HUES48 (cell line): Measurements from ENCODE around the gene ORM2.

Experiments
- H3K27ac ChIP-seq: one replicate; pipeline ENCODE4 v1.7.0; 2013; ENCODE audit warnings: low read depth, low read length, inconsistent platforms
- H3K27me3 ChIP-seq: 2 replicates; pipeline ENCODE4 v1.6.1; 2013; ENCODE audit warnings: mild to moderate bottlenecking, low read length; ENCODE audit not compliant: control insufficient read depth, insufficient read depth
- H3K36me3 ChIP-seq: 2 replicates; pipeline ENCODE4 v1.6.1; 2013; ENCODE audit warnings: low read length; ENCODE audit not compliant: control insufficient read depth, insufficient read depth
- H3K4me1 ChIP-seq: 2 replicates; pipeline ENCODE4 v1.6.1; 2013; ENCODE audit warnings: mild to moderate bottlenecking, low read length; ENCODE audit not compliant: control insufficient read depth, insufficient read depth
- H3K4me3 ChIP-seq: 2 replicates; pipeline ENCODE4 v1.5.1; 2013; ENCODE audit warnings: mild to moderate bottlenecking, low read depth, low read length
- H3K9ac ChIP-seq: 2 replicates; pipeline ENCODE4 v1.6.1; 2013; ENCODE audit warnings: mild to moderate bottlenecking, low read depth, low read length, moderate library complexity
- H3K9me3 ChIP-seq: 2 replicates; pipeline ENCODE4 v1.6.1; 2013; ENCODE audit warnings: low read length; ENCODE audit not compliant: control insufficient read depth, insufficient read depth

The ORM2 gene

GRCh38 chr9:114367772-114368569 lies 38.3 kb downstream of the ORM2 start:
- Histone ChIP-seq H3K36me3 (peaks cover 40% of the 10 kb centered on the region), H3K4me1 (peaks cover 34% of the 10 kb centered on the region), H3K9ac (no peak overlapping the region), H3K9me3 (no peaks in the 10 kb centered on the region), H3K4me3 (no peak overlapping the region), H3K27ac (no peak overlapping the region), H3K27me3 (no peaks in the 10 kb centered on the region)

GRCh38 chr9:114369216-114370130 lies 39.8 kb downstream of the ORM2 start:
- Histone ChIP-seq H3K9ac (no peak overlapping the region), H3K27me3 (no peaks in the 10 kb centered on the region), H3K9me3 (no peaks in the 10 kb centered on the region), H3K36me3 (peaks cover 31% of the 10 kb centered on the region), H3K27ac (peak overlapping the region; percentile 96), H3K4me3 (no peak overlapping the region), H3K4me1 (peaks cover 35% of the 10 kb centered on the region)

- Histone ChIP-seq H3K9ac (peak overlapping the region; percentile 34; the same call in 1 of the 2 replicates), H3K36me3 (peaks cover 29% of the 10 kb centered on the region), H3K9me3 (no peaks in the 10 kb centered on the region), H3K4me1 (peaks cover 44% of the 10 kb centered on the region), H3K27ac (peak overlapping the region; percentile 96), H3K27me3 (no peaks in the 10 kb centered on the region), H3K4me3 (0 out of 2 replicates have a peak overlapping the region, but pooled peaks have one; percentile 33)
These were observed 40.7 kb downstream of the ORM2 start for GRCh38 chr9:114370251-114370967.

- peak overlapping the region; percentile 32 for H3K9ac ChIP-seq
- no peaks in the 10 kb centered on the region for H3K27me3 ChIP-seq
- peak overlapping the region; percentile 96 for H3K27ac ChIP-seq
- no peaks in the 10 kb centered on the region for H3K9me3 ChIP-seq
- H3K4me1 ChIP-seq = peaks cover 45% of the 10 kb centered on the region
- H3K36me3 ChIP-seq = peaks cover 29% of the 10 kb centered on the region
- no peak overlapping the region for H3K4me3 ChIP-seq
These were observed 41.3 kb downstream of the ORM2 start for GRCh38 chr9:114370968-114371320.

DNA sequence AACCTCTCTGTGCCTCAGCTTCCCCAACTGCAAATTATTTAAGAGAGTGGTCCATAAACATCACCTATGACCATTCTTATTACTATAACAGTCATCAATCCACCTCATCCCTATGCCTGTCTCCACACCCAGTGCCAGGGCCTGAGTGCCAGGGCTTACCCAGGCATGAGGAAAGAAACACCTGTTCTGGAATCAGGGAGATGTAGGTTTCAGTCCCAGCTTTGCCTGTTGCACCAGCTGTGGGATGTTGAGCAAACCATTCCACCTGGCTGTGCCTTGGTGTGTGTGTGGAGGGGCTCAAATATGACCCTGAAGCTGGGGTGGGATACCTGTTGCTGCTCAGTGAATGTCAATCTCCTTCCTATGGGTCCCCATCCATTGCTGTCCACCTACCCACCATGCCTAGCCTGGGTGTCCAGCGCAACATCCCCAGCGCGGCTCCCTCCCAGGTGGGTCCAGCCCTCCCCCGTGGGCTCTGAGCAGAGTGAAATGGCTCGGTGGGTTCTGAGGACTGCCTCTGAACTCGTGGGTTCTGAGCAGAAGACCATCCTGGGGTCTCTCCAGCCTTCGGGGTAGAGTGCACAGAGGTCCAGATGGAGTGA lies 41.8 kb downstream of the ORM2 start:
- H3K4me3 ChIP-seq = no peak overlapping the region
- no peaks in the 10 kb centered on the region for H3K9me3 ChIP-seq
- no peak overlapping the region for H3K9ac ChIP-seq
- H3K4me1 ChIP-seq = peaks cover 45% of the 10 kb centered on the region
- no peaks in the 10 kb centered on the region for H3K27me3 ChIP-seq
- peaks cover 28% of the 10 kb centered on the region for H3K36me3 ChIP-seq
- peak overlapping the region; percentile 96 for H3K27ac ChIP-seq

DNA sequence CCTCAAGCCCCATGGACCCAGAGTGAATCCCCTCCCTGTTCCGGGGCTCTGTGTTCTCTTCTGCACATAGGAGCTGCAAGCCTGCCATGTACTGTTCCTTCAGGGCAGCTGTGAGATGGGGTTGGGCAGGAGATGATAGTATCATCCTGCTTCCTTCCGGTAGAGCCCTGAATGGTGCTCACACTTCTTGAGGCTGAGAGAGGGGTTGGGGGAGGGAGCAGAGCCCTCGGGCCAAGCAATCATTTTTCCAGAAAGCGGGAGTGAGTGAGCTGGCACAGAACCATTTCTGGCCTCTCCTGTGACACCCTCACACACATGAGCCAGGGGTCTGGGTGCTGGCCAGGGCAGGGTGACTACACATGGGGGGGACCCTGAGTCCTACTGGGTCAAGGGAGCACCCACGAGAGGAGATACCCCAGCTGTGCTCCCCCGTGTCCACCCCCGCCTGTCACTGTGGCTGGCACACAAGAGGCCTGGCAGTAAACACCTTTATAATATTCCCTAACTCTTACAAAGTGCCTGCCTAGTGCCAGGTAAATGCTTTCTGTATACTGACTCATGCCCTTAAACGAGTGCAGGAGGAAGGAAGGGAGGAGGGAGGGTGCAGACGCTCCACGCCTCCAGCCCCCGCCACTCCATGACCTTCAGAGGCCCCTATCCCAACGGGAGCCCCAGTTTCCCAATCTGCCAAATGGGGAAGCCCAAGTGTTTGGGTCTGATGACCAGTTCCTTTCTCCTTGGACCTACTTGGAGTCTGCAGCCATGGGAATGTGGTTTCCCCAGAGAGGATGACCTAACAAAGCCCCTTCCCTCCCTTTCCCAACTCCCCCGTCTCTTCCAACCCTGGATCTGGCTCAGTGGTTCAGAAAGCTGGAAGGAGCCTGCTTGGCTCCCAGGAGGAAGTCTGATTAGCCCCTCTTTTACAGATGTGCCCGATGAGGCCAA lies 42.6 kb downstream of the ORM2 start:
- no peak overlapping the region for H3K4me3 ChIP-seq
- H3K9ac ChIP-seq = no peak overlapping the region
- H3K4me1 ChIP-seq = peaks cover 45% of the 10 kb centered on the region

GRCh38 chr9:114372921-114373448 lies 43.3 kb downstream of the ORM2 start:
- Histone ChIP-seq H3K27ac (peak overlapping the region; percentile 34), H3K36me3 (peaks cover 24% of the 10 kb centered on the region), H3K4me3 (no peak overlapping the region), H3K27me3 (no peaks in the 10 kb centered on the region), H3K4me1 (peaks cover 45% of the 10 kb centered on the region), H3K9me3 (no peaks in the 10 kb centered on the region), H3K9ac (no peak overlapping the region)

More for the DNA sequence above, 42.6 kb downstream of the ORM2 start:
- peaks cover 30% of the 10 kb centered on the region for H3K36me3 ChIP-seq
- no peaks in the 10 kb centered on the region for H3K27me3 ChIP-seq
- H3K9me3 ChIP-seq = no peaks in the 10 kb centered on the region
- H3K27ac ChIP-seq = peak overlapping the region; percentile 34

DNA sequence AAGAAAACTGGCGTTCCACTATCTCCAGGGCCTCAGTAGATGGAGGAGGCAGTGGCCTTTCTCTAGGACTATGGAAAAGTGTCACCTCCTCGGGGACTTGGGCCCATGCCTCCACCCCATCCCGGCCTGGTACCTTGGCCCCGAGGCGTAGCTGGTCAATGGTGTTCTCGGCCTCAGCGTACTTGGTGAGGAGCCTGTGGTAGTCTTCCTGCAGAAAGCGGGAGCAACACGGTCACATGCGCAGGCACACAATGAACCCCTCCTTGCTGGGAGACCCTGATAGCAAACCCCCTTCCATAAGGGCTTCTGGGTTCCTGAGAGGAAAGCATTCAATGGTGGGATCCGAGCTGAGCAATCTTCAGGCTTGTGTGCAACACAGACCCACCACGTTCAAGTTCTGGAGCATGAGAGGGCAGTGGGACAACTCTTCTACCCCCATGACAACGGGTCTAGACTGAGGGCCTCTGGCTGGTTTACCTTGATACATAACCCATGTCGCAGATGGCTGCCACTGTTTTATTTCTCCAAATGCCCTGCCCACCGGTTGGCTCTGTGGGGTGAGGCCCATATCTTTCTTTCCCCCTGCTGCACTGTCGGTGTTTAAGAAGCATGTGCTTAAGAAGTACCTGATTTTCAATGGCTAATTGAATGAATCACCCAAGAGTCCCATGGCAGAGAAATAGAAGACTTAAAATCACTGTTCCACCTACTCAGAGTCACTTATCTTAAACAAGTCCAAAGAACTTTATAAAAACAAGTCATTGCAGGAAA lies 44.5 kb downstream of the ORM2 start:
- H3K9ac ChIP-seq = no peak overlapping the region

GRCh38 chr9:114374936-114375335 lies 45.3 kb downstream of the ORM2 start:
- H3K4me1 ChIP-seq = peaks cover 35% of the 10 kb centered on the region
- no peak overlapping the region for H3K27ac ChIP-seq
- H3K4me3 ChIP-seq = no peak overlapping the region
- H3K36me3 ChIP-seq = peaks cover 22% of the 10 kb centered on the region
- no peaks in the 10 kb centered on the region for H3K9me3 ChIP-seq
- no peaks in the 10 kb centered on the region for H3K27me3 ChIP-seq
- H3K9ac ChIP-seq = no peak overlapping the region

More for the DNA sequence above, 44.5 kb downstream of the ORM2 start:
- Histone ChIP-seq H3K9me3 (no peaks in the 10 kb centered on the region), H3K27me3 (no peaks in the 10 kb centered on the region), H3K27ac (no peak overlapping the region), H3K4me1 (peaks cover 43% of the 10 kb centered on the region), H3K4me3 (no peak overlapping the region), H3K36me3 (peaks cover 17% of the 10 kb centered on the region)
